OCI-LY1 (cell line): ENCODE results near the gene PC.

Experiments used
- EZH2 ChIP-seq: fragments of 200-600 bp; sonication (generic), shearing (Covaris generic); IDR thresholded peaks from 2 replicates; pipeline ENCODE4 v1.8.0; 2017; ENCODE audit warnings: borderline replicate concordance, mixed run types, mild to moderate bottlenecking, antibody characterized with exemption, low read length, moderate library complexity, mixed read lengths
- TF ChIP-seq, protein P1 (sequence below): fragments of 200-600 bp; sonication (generic), shearing (Covaris generic); IDR thresholded peaks from 2 replicates; pipeline ENCODE4 v1.5.1; 2017; ENCODE audit warnings: mild to moderate bottlenecking, antibody characterized with exemption, low read length, moderate library complexity, mixed read lengths

- TF ChIP-seq, protein P1, sequence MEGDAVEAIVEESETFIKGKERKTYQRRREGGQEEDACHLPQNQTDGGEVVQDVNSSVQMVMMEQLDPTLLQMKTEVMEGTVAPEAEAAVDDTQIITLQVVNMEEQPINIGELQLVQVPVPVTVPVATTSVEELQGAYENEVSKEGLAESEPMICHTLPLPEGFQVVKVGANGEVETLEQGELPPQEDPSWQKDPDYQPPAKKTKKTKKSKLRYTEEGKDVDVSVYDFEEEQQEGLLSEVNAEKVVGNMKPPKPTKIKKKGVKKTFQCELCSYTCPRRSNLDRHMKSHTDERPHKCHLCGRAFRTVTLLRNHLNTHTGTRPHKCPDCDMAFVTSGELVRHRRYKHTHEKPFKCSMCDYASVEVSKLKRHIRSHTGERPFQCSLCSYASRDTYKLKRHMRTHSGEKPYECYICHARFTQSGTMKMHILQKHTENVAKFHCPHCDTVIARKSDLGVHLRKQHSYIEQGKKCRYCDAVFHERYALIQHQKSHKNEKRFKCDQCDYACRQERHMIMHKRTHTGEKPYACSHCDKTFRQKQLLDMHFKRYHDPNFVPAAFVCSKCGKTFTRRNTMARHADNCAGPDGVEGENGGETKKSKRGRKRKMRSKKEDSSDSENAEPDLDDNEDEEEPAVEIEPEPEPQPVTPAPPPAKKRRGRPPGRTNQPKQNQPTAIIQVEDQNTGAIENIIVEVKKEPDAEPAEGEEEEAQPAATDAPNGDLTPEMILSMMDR: no peak; the same call in 1 of the 2 replicates
- no peak for TF ChIP-seq EZH2
These were observed 105.5 kb downstream of the PC start for GRCh38 chr11:66852466-66853241.
